CD4-positive, alpha-beta T cell treated with Interleukin-6 for 4 hours (primary cell): Measurements from ENCODE around the gene RADIL.

ENCODE experiments used
- DNase-seq: peaks from one replicate; pipeline ENCODE4 v3.0.0-alpha.2; 2020; ENCODE audit warnings: mixed read lengths

RADIL gene

GRCh38 chr7:4849390-4849789, 34.1 kb downstream of the RADIL start:
- peak; percentile 22 for DNase-seq

GRCh38 chr7:4845740-4846142, 37.8 kb downstream of the RADIL start:
- no peak for DNase-seq

- DNase-seq, result no peak
Measured at GRCh38 chr7:4842319-4843064, 41.0 kb downstream of the RADIL start.

GRCh38 chr7:4841836-4842235, 41.7 kb downstream of the RADIL start:
- DNase-seq, result no peak

- DNase-seq, result no peak
Measured at GRCh38 chr7:4841007-4841784, 42.3 kb downstream of the RADIL start.

- no peak for DNase-seq
Measured at GRCh38 chr7:4840079-4840501, 43.4 kb downstream of the RADIL start.

- DNase-seq, result no peak
Measured at GRCh38 chr7:4838626-4839334, 44.7 kb downstream of the RADIL start.

- no peak for DNase-seq
Measured at GRCh38 chr7:4837803-4838625, 45.5 kb downstream of the RADIL start.

- DNase-seq, result no peak
Measured at GRCh38 chr7:4837041-4837802, 46.3 kb downstream of the RADIL start.

GRCh38 chr7:4836206-4836661, 47.3 kb downstream of the RADIL start:
- no peak for DNase-seq

GRCh38 chr7:4835398-4836205, 47.9 kb downstream of the RADIL start:
- DNase-seq, result no peak

GRCh38 chr7:4834601-4835397, 48.7 kb downstream of the RADIL start:
- no peak for DNase-seq

- DNase-seq, result no peak
Measured at GRCh38 chr7:4833691-4834600, 49.6 kb downstream of the RADIL start.

GRCh38 chr7:4833176-4833575, 50.3 kb downstream of the RADIL start:
- no peak for DNase-seq

- DNase-seq, result no peak
Measured at GRCh38 chr7:4832711-4833110, 50.8 kb downstream of the RADIL start.

GRCh38 chr7:4831723-4832495, 51.6 kb downstream of the RADIL start:
- DNase-seq, result no peak

- peak; percentile 73 for DNase-seq
Measured at GRCh38 chr7:4830176-4830575, 53.3 kb downstream of the RADIL start.
